LNCAP (cell line): ENCODE measurements around the gene REXO1.

ENCODE experiments used
- CTCF ChIP-seq: fragments of 450-650 bp; IDR thresholded peaks from 2 replicates; pipeline ENCODE4 v1.5.1; 2017; ENCODE audit warnings: mild to moderate bottlenecking

The REXO1 gene

GRCh38 chr19:1819341-1820255 is 28.7 kb downstream of the REXO1 start:
- no peak for TF ChIP-seq CTCF

GRCh38 chr19:1818549-1819195 is 29.6 kb downstream of the REXO1 start:
- no peak for TF ChIP-seq CTCF

- TF ChIP-seq CTCF, result no peak
These were observed 30.6 kb downstream of the REXO1 start for GRCh38 chr19:1817553-1818179.

GRCh38 chr19:1816530-1817298 is 31.6 kb downstream of the REXO1 start:
- TF ChIP-seq CTCF, result no peak

GRCh38 chr19:1815605-1816529 is 32.4 kb downstream of the REXO1 start:
- TF ChIP-seq CTCF, result no peak

GRCh38 chr19:1814833-1815604 is 33.3 kb downstream of the REXO1 start:
- TF ChIP-seq CTCF, result no peak
